ENCODE measurements around the gene MRI1. TPM values are rescaled to one million over a fixed set of nuclear protein-coding genes. Genes with fewer than 3 reads are reported as not detected.

The MRI1 gene
- total and polyA plus RNA-seq, 2 donors from 2014 or later = 18.8 to 46.5 TPM

GRCh38 chr19:13806728-13807127 is 42.4 kb downstream of the MRI1 start:
- TF ChIP-seq CTCF (IDR thresholded peaks at IDR 0.05; ENCODE audit: borderline replicate concordance, extremely low read depth, insufficient read depth) = no peak
- no peaks in the 10 kb centered on the region for H3K9me3 ChIP-seq (ENCODE audit: control insufficient read depth in 2 of 3, insufficient read depth in 1 of 3, low read length in 3 of 3)
- intact Hi-C loops (cut with DNase I) = no loop called here
- H3K27ac ChIP-seq (ENCODE audit: low read depth in 2 of 2, low read length in 2 of 2) = no peak overlapping the region
- DNase-seq (no peak), FAIRE-seq (no peak)
- H3K4me1 ChIP-seq (ENCODE audit: control insufficient read depth in 2 of 3, insufficient read depth in 2 of 3, low read depth in 1 of 3, low read length in 3 of 3) = no peaks in the 10 kb centered on the region
- peaks cover 0 to 9% (median 2%) of the 10 kb centered on the region in 3 donors for H3K36me3 ChIP-seq (ENCODE audit: control insufficient read depth in 2 of 3, insufficient read depth in 3 of 3, low read length in 3 of 3)
- H3K4me3 ChIP-seq (ENCODE audit: low read length in 3 of 3) = no peak overlapping the region
- no peaks in the 10 kb centered on the region for H3K27me3 ChIP-seq (ENCODE audit: control insufficient read depth, insufficient read depth, low read length)
- no peak overlapping the region for H3K9ac ChIP-seq (ENCODE audit: low read length in 3 of 3)

GRCh38 chr19:13807421-13808021 is 43.2 kb downstream of the MRI1 start:
- no peaks in the 10 kb centered on the region for H3K9me3 ChIP-seq (ENCODE audit: control insufficient read depth in 2 of 3, insufficient read depth in 1 of 3, low read length in 3 of 3)
- H3K4me3 ChIP-seq (ENCODE audit: low read length in 3 of 3) = no peak overlapping the region
- intact Hi-C loops (cut with DNase I) = no loop called here
- TF ChIP-seq CTCF (IDR thresholded peaks at IDR 0.05; ENCODE audit: borderline replicate concordance, extremely low read depth, insufficient read depth) = no peak
- no peaks in the 10 kb centered on the region for H3K27me3 ChIP-seq (ENCODE audit: control insufficient read depth, insufficient read depth, low read length)
- no peaks in the 10 kb centered on the region for H3K4me1 ChIP-seq (ENCODE audit: control insufficient read depth in 2 of 3, insufficient read depth in 2 of 3, low read depth in 1 of 3, low read length in 3 of 3)
- FAIRE-seq = no peak
- no peak overlapping the region for H3K9ac ChIP-seq (ENCODE audit: low read length in 3 of 3)
- H3K36me3 ChIP-seq (ENCODE audit: control insufficient read depth in 2 of 3, insufficient read depth in 3 of 3, low read length in 3 of 3) = peaks cover 0 to 9% (median 2%) of the 10 kb centered on the region in 3 donors
- no peak for DNase-seq
- H3K27ac ChIP-seq (ENCODE audit: low read depth in 2 of 2, low read length in 2 of 2) = no peak overlapping the region

GRCh38 chr19:13808856-13809255 is 44.5 kb downstream of the MRI1 start:
- Histone ChIP-seq H3K9ac (ENCODE audit: low read length in 3 of 3) (no peak overlapping the region), H3K27me3 (ENCODE audit: control insufficient read depth, insufficient read depth, low read length) (no peaks in the 10 kb centered on the region), H3K9me3 (ENCODE audit: control insufficient read depth in 2 of 3, insufficient read depth in 1 of 3, low read length in 3 of 3) (no peaks in the 10 kb centered on the region), H3K4me3 (ENCODE audit: low read length in 3 of 3) (no peak overlapping the region), H3K36me3 (ENCODE audit: control insufficient read depth in 2 of 3, insufficient read depth in 3 of 3, low read length in 3 of 3) (peaks cover 0 to 12% (median 2%) of the 10 kb centered on the region in 3 donors), H3K27ac (ENCODE audit: low read depth in 2 of 2, low read length in 2 of 2) (no peak overlapping the region), H3K4me1 (ENCODE audit: control insufficient read depth in 2 of 3, insufficient read depth in 2 of 3, low read depth in 1 of 3, low read length in 3 of 3) (no peaks in the 10 kb centered on the region)
- intact Hi-C loops (cut with DNase I) = no loop called here
- no peak for FAIRE-seq
- DNase-seq = no peak
- TF ChIP-seq CTCF (IDR thresholded peaks at IDR 0.05; ENCODE audit: borderline replicate concordance, extremely low read depth, insufficient read depth) = no peak

- Histone ChIP-seq H3K36me3 (ENCODE audit: control insufficient read depth in 2 of 3, insufficient read depth in 3 of 3, low read length in 3 of 3) (peaks cover 0 to 11% (median 0%) of the 10 kb centered on the region in 3 donors), H3K27ac (ENCODE audit: low read depth in 2 of 2, low read length in 2 of 2) (no peak overlapping the region), H3K4me3 (ENCODE audit: low read length in 3 of 3) (no peak overlapping the region), H3K4me1 (ENCODE audit: control insufficient read depth in 2 of 3, insufficient read depth in 2 of 3, low read depth in 1 of 3, low read length in 3 of 3) (no peaks in the 10 kb centered on the region), H3K27me3 (ENCODE audit: control insufficient read depth, insufficient read depth, low read length) (no peaks in the 10 kb centered on the region), H3K9ac (ENCODE audit: low read length in 3 of 3) (no peak overlapping the region), H3K9me3 (ENCODE audit: control insufficient read depth in 2 of 3, insufficient read depth in 1 of 3, low read length in 3 of 3) (no peaks in the 10 kb centered on the region)
- FAIRE-seq (no peak), DNase-seq (no peak)
- TF ChIP-seq CTCF (IDR thresholded peaks at IDR 0.05; ENCODE audit: borderline replicate concordance, extremely low read depth, insufficient read depth) = no peak
- intact Hi-C loops (cut with DNase I) = no loop called here
Measured at GRCh38 chr19:13812544-13812943, 48.2 kb downstream of the MRI1 start.
